A549 (cell line): ENCODE data around the gene ELF2. TPM values are rescaled to one million over a fixed set of nuclear protein-coding genes. Genes with fewer than 3 reads are reported as not detected.

Experiments
- ATAC-seq, 2 experiments: fragments of 200-7000 bp in 1 of 2; fragments of >200 bp in 1 of 2; cut with Nextera tagmentation in 1 of 2; cut with Tn5 transposase in 1 of 2; 3 replicates each; pipeline versions ENCODE4 v1.8.0 to v1.9.1; 2018 to 2020; ENCODE audit warnings: mild to moderate bottlenecking in 1 of 2, moderate library complexity in 1 of 2
- CTCF ChIA-PET: fragments of 300-600 bp; sonication (Branson Sonifier 250); formaldehyde crosslinking; extraction: SDS; loops from one replicate; lab custom pipeline; 2021; ENCODE audit warnings: antibody characterized with exemption, inconsistent platforms; lab: Yijun Ruan, JAX
- POLR2A ChIA-PET: fragments of 350-600 bp; formaldehyde crosslinking; extraction: SDS; loops from one replicate; lab custom pipeline; 2021; ENCODE audit warnings: antibody characterized with exemption, inconsistent platforms; lab: Yijun Ruan, JAX
- DNase-seq, 2 experiments: peaks; one replicate each; pipeline versions ENCODE4 v3.0.0 to v3.0.0-alpha.2; 2011 to 2016; ENCODE audit warnings: low read depth in 1 of 2, low spot score in 1 of 2
- FAIRE-seq: peaks from 2 replicates; lab custom pipeline; 2011; peaks lifted over from hg19 to GRCh38; lab: Jason Lieb, UNC
- H3K27ac ChIP-seq, 2 experiments: fragments of >200 bp; sonication (Bioruptor Twin); formaldehyde crosslinking; 3 replicates each; pipeline ENCODE4 v1.5.1; 2016 to 2017
- H3K4me1 ChIP-seq: fragments of >200 bp; sonication (Bioruptor Twin); formaldehyde crosslinking; 3 replicates; pipeline ENCODE4 v1.6.1; 2016
- H3K4me2 ChIP-seq: fragments of >200 bp; sonication (Bioruptor Twin); formaldehyde crosslinking; 3 replicates; pipeline ENCODE4 v1.6.1; 2016
- H3K4me3 ChIP-seq: fragments of >200 bp; sonication (Bioruptor Twin); formaldehyde crosslinking; 3 replicates; pipeline ENCODE4 v1.5.1; 2016
- H3K9me3 ChIP-seq: fragments of >200 bp; sonication (Bioruptor Twin); formaldehyde crosslinking; 3 replicates; pipeline ENCODE4 v1.6.1; 2016
- BCL3 ChIP-seq: fragments of >200 bp; sonication (Bioruptor Twin); formaldehyde crosslinking; IDR thresholded peaks from 3 replicates; pipeline ENCODE4 v1.6.1; 2016
- BHLHE40 ChIP-seq: IDR thresholded peaks from 2 replicates; pipeline ENCODE4 v1.6.1; 2012; ENCODE audit warnings: low read depth, low read length, inconsistent platforms
- CBX2 ChIP-seq: fragments of 200-600 bp; sonication (generic); IDR thresholded peaks from 2 replicates; pipeline ENCODE4 v1.6.1; 2016; ENCODE audit warnings: low read depth, mild to moderate bottlenecking, borderline replicate concordance
- CEBPB ChIP-seq, 2 experiments: fragments of >200 bp in 1 of 2; sonication (Bioruptor Twin) in 1 of 2; formaldehyde crosslinking in 1 of 2; IDR thresholded peaks; 2 replicates each; pipeline ENCODE4 v1.6.1; 2012 to 2016
- EHMT2 ChIP-seq: fragments of 200-600 bp; sonication (generic); IDR thresholded peaks from 2 replicates; pipeline ENCODE4 v1.6.1; 2016; ENCODE audit warnings: antibody characterized with exemption, low read depth, mild to moderate bottlenecking, moderate library complexity
- ELK1 ChIP-seq: fragments of 150-350 bp; IDR thresholded peaks from 2 replicates; pipeline ENCODE4 v1.6.1; 2014; ENCODE audit warnings: low read depth, mild to moderate bottlenecking, low read length
- EP300 ChIP-seq, 2 experiments: fragments of >200 bp; sonication (Bioruptor Twin); formaldehyde crosslinking; IDR thresholded peaks; 2 replicates in 1 of 2; 3 replicates in 1 of 2; pipeline ENCODE4 v1.6.1; 2016 to 2017
- ESRRA ChIP-seq: fragments of 150-350 bp; IDR thresholded peaks from 2 replicates; pipeline ENCODE4 v1.6.1; 2014; ENCODE audit warnings: mild to moderate bottlenecking, low read length, borderline replicate concordance
- FOSB ChIP-seq: fragments of 250-450 bp; sonication (Bioruptor Pico); IDR thresholded peaks from 2 replicates; pipeline ENCODE4 v1.5.0; 2020; ENCODE audit warnings: mild to moderate bottlenecking, moderate library complexity
- FOXS1 ChIP-seq: fragments of 250-450 bp; sonication (Bioruptor Pico); IDR thresholded peaks from 2 replicates; pipeline ENCODE4 v1.5.0; 2020; ENCODE audit warnings: mild to moderate bottlenecking, moderate library complexity
- GATA3 ChIP-seq: IDR thresholded peaks from 2 replicates; pipeline ENCODE4 v1.6.1; 2012; ENCODE audit warnings: borderline replicate concordance
- HDAC2 ChIP-seq: fragments of 200-600 bp; sonication (generic); IDR thresholded peaks from 2 replicates; pipeline ENCODE4 v1.6.1; 2016
- JUNB ChIP-seq: fragments of >200 bp; sonication (Bioruptor Twin); formaldehyde crosslinking; IDR thresholded peaks from 2 replicates; pipeline ENCODE4 v1.6.1; 2016
- KDM1A ChIP-seq: fragments of 200-600 bp; sonication (generic); IDR thresholded peaks from 2 replicates; pipeline ENCODE4 v1.6.1; 2016; ENCODE audit warnings: low read depth, mild to moderate bottlenecking
- KDM5A ChIP-seq: fragments of 200-600 bp; sonication (generic); IDR thresholded peaks from 2 replicates; pipeline ENCODE4 v1.6.1; 2016; ENCODE audit warnings: antibody characterized with exemption, mild to moderate bottlenecking
- MAFK ChIP-seq: fragments of 450-650 bp; IDR thresholded peaks from 2 replicates; pipeline ENCODE4 v1.6.1; 2014; ENCODE audit not compliant: partially characterized antibody
- MAZ ChIP-seq: fragments of 150-350 bp; IDR thresholded peaks from 2 replicates; pipeline ENCODE4 v1.6.1; 2014; ENCODE audit warnings: antibody characterized with exemption, low read depth, low read length, borderline replicate concordance
- MYC ChIP-seq: IDR thresholded peaks from 2 replicates; pipeline ENCODE4 v1.6.1; 2012; ENCODE audit warnings: mild to moderate bottlenecking, inconsistent platforms, low read length, improper control_type of control experiment, borderline replicate concordance
- NFE2L2 ChIP-seq: fragments of 150-350 bp; conservative IDR thresholded peaks from 2 replicates; pipeline ENCODE4 v1.6.1; 2014; ENCODE audit warnings: low read length
- PHF8 ChIP-seq: fragments of 200-600 bp; sonication (generic); IDR thresholded peaks from 2 replicates; pipeline ENCODE4 v1.6.1; 2016; ENCODE audit warnings: low read depth, mild to moderate bottlenecking, antibody characterized with exemption, moderate library complexity, borderline replicate concordance
- POLR2A ChIP-seq: IDR thresholded peaks from 2 replicates; pipeline ENCODE4 v1.6.1; 2012; ENCODE audit warnings: mild to moderate bottlenecking, low read length
- RAD21 ChIP-seq, 2 experiments: fragments of >200 bp in 1 of 2; sonication (Bioruptor Twin) in 1 of 2; formaldehyde crosslinking in 1 of 2; IDR thresholded peaks in 1 of 2; conservative IDR thresholded peaks in 1 of 2; 2 replicates in 1 of 2; 3 replicates in 1 of 2; pipeline ENCODE4 v1.6.1; 2012 to 2018; ENCODE audit warnings: inconsistent platforms in 1 of 2
- RCOR1 ChIP-seq: fragments of 150-350 bp; IDR thresholded peaks from 2 replicates; pipeline ENCODE4 v1.6.1; 2014; ENCODE audit warnings: antibody characterized with exemption, low read length, low read depth
- REST ChIP-seq: fragments of 200-600 bp; sonication (generic); IDR thresholded peaks from 2 replicates; pipeline ENCODE4 v1.6.1; 2016; ENCODE audit warnings: antibody characterized with exemption, mild to moderate bottlenecking, moderate library complexity
- TP53 ChIP-seq: fragments of 250-450 bp; sonication (Bioruptor Pico); IDR thresholded peaks from 2 replicates; pipeline ENCODE4 v1.5.0; 2021; ENCODE audit warnings: mild to moderate bottlenecking, moderate library complexity
- ZC3H11A ChIP-seq: fragments of 450-650 bp; IDR thresholded peaks from 2 replicates; pipeline ENCODE4 v1.6.1; 2014; ENCODE audit warnings: antibody characterized with exemption, mild to moderate bottlenecking
- ZNF302 ChIP-seq: fragments of 250-450 bp; sonication (Bioruptor Pico); IDR thresholded peaks from 2 replicates; pipeline ENCODE4 v1.9.0; 2021; ENCODE audit warnings: inconsistent platforms, mild to moderate bottlenecking, moderate library complexity
- ZSCAN20 ChIP-seq: fragments of 250-450 bp; sonication (Bioruptor Pico); IDR thresholded peaks from 2 replicates; pipeline ENCODE4 v1.8.0; 2022; ENCODE audit warnings: mild to moderate bottlenecking, moderate library complexity
- WGBS: methylation state at CpG from one replicate; pipeline ENCODE4 v1.1.6; 2017; ENCODE audit errors: missing lambda C conversion rate; 5-methylcytosine and 5-hydroxymethylcytosine counted together
- polyA plus RNA-seq, 4 experiments: library from polyadenylated mRNA; depleted of rRNA in 3 of 4; stranded (reverse); fragments of >200 nt; fragmentation: RNase III in 1 of 4; extraction: RNeasy Plus Mini Kit Qiagen cat#74134 plus additional on column Dnase treatment in 1 of 4; gene quantifications; 2 replicates in 3 of 4; 3 replicates in 1 of 4; pipeline ENCODE4 v1.2.3, GENCODE V29; 2011 to 2017
- TF ChIP-seq, protein P1 (sequence below): fragments of >200 bp; sonication (Bioruptor Twin); formaldehyde crosslinking; IDR thresholded peaks from 2 replicates; pipeline ENCODE4 v1.6.1; 2016
- TF ChIP-seq, protein P2 (sequence below): fragments of 250-450 bp; sonication (Bioruptor Pico); IDR thresholded peaks from 2 replicates; pipeline ENCODE4 v1.5.0; 2020; ENCODE audit warnings: low read depth, mild to moderate bottlenecking, moderate library complexity

The ELF2 gene
- polyA plus RNA-seq, 2 of the 4 experiments (the other 2 are of a cell fraction): 12.7 to 24.3 TPM

GRCh38 chr4:139053909-139054308 lies 123.1 kb downstream of the ELF2 start:
- CTCF ChIA-PET: interaction anchor here (0.6 to 1.1 kb wide), 3 partner anchors 9 to 64 kb away, joined by 3 to 4 read pairs (median 4); no protein-coding TSS in a partner anchor
- Histone ChIP-seq H3K4me1 (peaks cover 16% of the 10 kb centered on the region), H3K4me3 (no peak overlapping the region), H3K4me2 (no peak overlapping the region), H3K27ac (no peak overlapping the region), H3K9me3 (no peaks in the 10 kb centered on the region)
- peak; percentile 12 to 32; a peak in 2 of 6 replicates for ATAC-seq
- DNase-seq: no peak
- WGBS: 83% methylated on average over 1 of the region's 1 CpG
- no peak for TF ChIP-seq ZSCAN20 (CRISPR knock-in tag)
- TF ChIP-seq MAZ: no peak
- no peak for TF ChIP-seq ELK1
- TF ChIP-seq MAFK: no peak
- TF ChIP-seq MYC: no peak
- no peak for TF ChIP-seq POLR2A
- TF ChIP-seq EHMT2: no peak
- no peak for TF ChIP-seq KDM1A
- TF ChIP-seq CBX2: no peak
- TF ChIP-seq KDM5A: no peak
- TF ChIP-seq FOXS1: no peak
- TF ChIP-seq CEBPB (IDR thresholded peaks at IDR 0.05): no peak
- TF ChIP-seq TP53 (CRISPR knock-in tag): no peak
- no peak for TF ChIP-seq BCL3
- no peak for TF ChIP-seq NFE2L2
- TF ChIP-seq FOSB (CRISPR knock-in tag): no peak
- TF ChIP-seq, all 56 proteins: peak for 0
- no peak for FAIRE-seq
- POLR2A ChIA-PET: no interaction called here

DNA sequence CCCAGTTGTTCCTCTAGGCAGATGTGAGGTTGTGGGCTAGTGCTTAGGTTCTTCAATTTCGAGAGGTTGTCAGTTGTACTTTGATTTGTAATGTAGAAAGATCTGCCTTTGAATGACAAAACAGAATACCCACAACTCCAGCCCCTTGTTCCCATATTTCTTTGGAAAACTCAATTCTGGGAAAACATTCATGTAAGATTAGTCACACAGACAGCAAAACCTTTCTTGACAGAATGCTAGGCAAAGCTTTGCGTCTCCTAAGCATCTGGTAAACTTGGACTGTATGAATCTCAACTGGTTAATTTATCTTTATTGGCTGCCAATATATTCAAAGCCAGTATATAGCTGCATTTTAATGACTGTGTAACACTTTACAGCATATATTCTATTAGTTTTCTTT lies 126.6 kb downstream of the ELF2 start:
- H3K4me3 ChIP-seq: no peak overlapping the region
- H3K9me3 ChIP-seq: no peaks in the 10 kb centered on the region
- CTCF ChIA-PET: interaction anchor here (1.6 kb wide), 1 partner anchor 20 kb away, joined by 4 read pairs; no protein-coding TSS in a partner anchor
- peaks cover 11% of the 10 kb centered on the region for H3K4me1 ChIP-seq
- no peak for ATAC-seq
- no peak for FAIRE-seq
- H3K4me2 ChIP-seq: no peak overlapping the region
- WGBS: 85% methylated on average over 2 of the region's 2 CpGs
- TF ChIP-seq HDAC2 (no peak), EP300 (IDR thresholded peaks at IDR 0.05) (no peak), REST (no peak), EHMT2 (no peak)
- TF ChIP-seq, all 56 proteins: peak for 0
- DNase-seq: no peak
- POLR2A ChIA-PET: no interaction called here
- no peak overlapping the region for H3K27ac ChIP-seq

DNA sequence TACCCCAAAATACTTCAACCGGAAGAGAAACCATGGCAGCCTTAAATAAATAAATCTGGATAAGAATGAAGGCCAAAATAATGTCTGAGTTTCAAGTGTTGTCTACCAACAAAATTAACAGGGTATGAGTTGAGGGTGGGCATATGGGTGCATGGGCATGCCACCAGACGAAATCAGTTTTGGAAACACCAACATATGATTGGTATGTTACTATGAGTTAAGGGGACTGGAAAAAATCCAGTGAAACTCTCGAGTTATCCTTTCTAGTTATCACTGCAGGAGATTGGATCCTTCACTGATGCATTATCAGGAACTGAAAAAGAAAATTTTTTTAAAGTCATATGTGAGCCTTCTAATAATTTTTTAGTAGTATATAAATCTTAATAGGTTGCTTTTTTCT lies 129.0 kb downstream of the ELF2 start:
- Histone ChIP-seq H3K4me2 (no peak overlapping the region), H3K4me3 (no peak overlapping the region), H3K4me1 (no peaks in the 10 kb centered on the region), H3K9me3 (no peaks in the 10 kb centered on the region), H3K27ac (no peak overlapping the region)
- POLR2A ChIA-PET: no interaction called here
- DNase-seq (no peak), FAIRE-seq (no peak), ATAC-seq (no peak)
- CTCF ChIA-PET: no interaction called here
- 86% methylated on average over 3 of the region's 3 CpGs for WGBS
- TF ChIP-seq ZC3H11A: no peak
- TF ChIP-seq ZNF302 (CRISPR knock-in tag): no peak
- TF ChIP-seq PHF8: no peak
- TF ChIP-seq, protein P1, sequence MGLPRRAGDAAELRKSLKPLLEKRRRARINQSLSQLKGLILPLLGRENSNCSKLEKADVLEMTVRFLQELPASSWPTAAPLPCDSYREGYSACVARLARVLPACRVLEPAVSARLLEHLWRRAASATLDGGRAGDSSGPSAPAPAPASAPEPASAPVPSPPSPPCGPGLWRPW: no peak
- no peak for TF ChIP-seq POLR2A
- TF ChIP-seq GATA3: no peak
- TF ChIP-seq, protein P2, sequence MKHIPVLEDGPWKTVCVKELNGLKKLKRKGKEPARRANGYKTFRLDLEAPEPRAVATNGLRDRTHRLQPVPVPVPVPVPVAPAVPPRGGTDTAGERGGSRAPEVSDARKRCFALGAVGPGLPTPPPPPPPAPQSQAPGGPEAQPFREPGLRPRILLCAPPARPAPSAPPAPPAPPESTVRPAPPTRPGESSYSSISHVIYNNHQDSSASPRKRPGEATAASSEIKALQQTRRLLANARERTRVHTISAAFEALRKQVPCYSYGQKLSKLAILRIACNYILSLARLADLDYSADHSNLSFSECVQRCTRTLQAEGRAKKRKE: no peak
- no peak for TF ChIP-seq BHLHE40
- no peak for TF ChIP-seq RCOR1
- no peak for TF ChIP-seq RAD21 (conservative IDR thresholded peaks at IDR 0.05 in 1 of 2, IDR thresholded peaks at IDR 0.05 in 1 of 2)
- no peak for TF ChIP-seq NFE2L2
- no peak for TF ChIP-seq MYC
- no peak for TF ChIP-seq JUNB
- TF ChIP-seq ESRRA: no peak
- no peak for TF ChIP-seq FOXS1
